H9 (cell line): ENCODE results near the gene TRIM24. TPM values are rescaled to one million over a fixed set of nuclear protein-coding genes. Genes with fewer than 3 reads are reported as not detected.

ENCODE experiments used
- DNase-seq: peaks from one replicate; pipeline ENCODE4 v3.0.0-alpha.2; 2017
- H2AFZ ChIP-seq: one replicate; pipeline ENCODE4 v1.6.1; 2013; ENCODE audit warnings: mild to moderate bottlenecking, low read length, control low read depth, moderate library complexity
- H2AK5ac ChIP-seq: 2 replicates; pipeline ENCODE4 v1.6.1; 2013; ENCODE audit warnings: low read length, control low read depth, mixed read lengths; ENCODE audit not compliant: insufficient read length
- H2BK120ac ChIP-seq: one replicate; pipeline ENCODE4 v1.6.1; 2013; ENCODE audit warnings: low read depth, mild to moderate bottlenecking, low read length, control low read depth, inconsistent platforms; ENCODE audit not compliant: poor library complexity, severe bottlenecking
- H2BK12ac ChIP-seq: 2 replicates; pipeline ENCODE4 v1.6.1; 2013; ENCODE audit warnings: low read length, control low read depth, mixed read lengths, low read depth; ENCODE audit not compliant: insufficient read length
- H2BK15ac ChIP-seq: 2 replicates; pipeline ENCODE4 v1.6.1; 2013; ENCODE audit warnings: low read depth, low read length, control low read depth
- H2BK20ac ChIP-seq: one replicate; pipeline ENCODE4 v1.6.1; 2013; ENCODE audit warnings: low read depth, mild to moderate bottlenecking, low read length, control low read depth, inconsistent platforms; ENCODE audit not compliant: poor library complexity, severe bottlenecking
- H2BK5ac ChIP-seq: 2 replicates; pipeline ENCODE4 v1.6.1; 2013; ENCODE audit warnings: low read length, control low read depth, mixed read lengths; ENCODE audit not compliant: insufficient read length
- H3K14ac ChIP-seq: 2 replicates; pipeline ENCODE4 v1.6.1; 2013; ENCODE audit warnings: low read length, control low read depth; ENCODE audit not compliant: insufficient read depth
- H3K18ac ChIP-seq: 2 replicates; pipeline ENCODE4 v1.6.1; 2013; ENCODE audit warnings: low read depth, mild to moderate bottlenecking, mixed read lengths, low read length, control low read depth; ENCODE audit not compliant: insufficient read length
- H3K23ac ChIP-seq: 2 replicates; pipeline ENCODE4 v1.6.1; 2013; ENCODE audit warnings: low read length, control low read depth, mixed read lengths, low read depth; ENCODE audit not compliant: insufficient read length
- H3K23me2 ChIP-seq: 2 replicates; pipeline ENCODE4 v1.6.1; 2013; ENCODE audit warnings: low read depth, mild to moderate bottlenecking, mixed read lengths, low read length, control low read depth; ENCODE audit not compliant: insufficient read length, poor library complexity, severe bottlenecking
- H3K27ac ChIP-seq: 2 replicates; pipeline ENCODE4 v1.5.1; 2013; ENCODE audit warnings: low read length, control low read depth, mixed read lengths, low read depth; ENCODE audit not compliant: insufficient read length
- H3K27me3 ChIP-seq: 2 replicates; pipeline ENCODE4 v1.6.1; 2013; ENCODE audit warnings: low read length, control low read depth, inconsistent platforms; ENCODE audit not compliant: insufficient read depth
- H3K4ac ChIP-seq: 2 replicates; pipeline ENCODE4 v1.6.1; 2013; ENCODE audit warnings: low read depth, mild to moderate bottlenecking, control low read depth, inconsistent platforms, low read length, moderate library complexity
- H3K4me1 ChIP-seq: 2 replicates; pipeline ENCODE4 v1.6.1; 2013; ENCODE audit warnings: low read length, control low read depth, inconsistent platforms; ENCODE audit not compliant: insufficient read depth
- H3K4me2 ChIP-seq: 2 replicates; pipeline ENCODE4 v1.6.1; 2013; ENCODE audit warnings: low read length, control low read depth, mixed read lengths; ENCODE audit not compliant: insufficient read length, insufficient read depth
- H3K56ac ChIP-seq: 2 replicates; pipeline ENCODE4 v1.6.1; 2013; ENCODE audit warnings: low read depth, mild to moderate bottlenecking, mixed read lengths, low read length, control low read depth; ENCODE audit not compliant: insufficient read length
- H3K79me1 ChIP-seq: 2 replicates; pipeline ENCODE4 v1.6.1; 2013; ENCODE audit warnings: low read depth, mild to moderate bottlenecking, moderate library complexity, low read length, control low read depth, inconsistent platforms; ENCODE audit not compliant: insufficient read depth, poor library complexity, severe bottlenecking
- H3K79me2 ChIP-seq: 2 replicates; pipeline ENCODE4 v1.6.1; 2013; ENCODE audit warnings: low read length, control low read depth, inconsistent platforms; ENCODE audit not compliant: insufficient read depth
- H3K9ac ChIP-seq: 2 replicates; pipeline ENCODE4 v1.6.1; 2013; ENCODE audit warnings: low read length, control low read depth, mixed read lengths; ENCODE audit not compliant: insufficient read length; ENCODE audit errors: extremely low read depth
- H3K9me3 ChIP-seq: one replicate; pipeline ENCODE4 v1.6.1; 2013; ENCODE audit warnings: low read depth, low read length, inconsistent platforms; ENCODE audit not compliant: control insufficient read depth
- H3T11ph ChIP-seq: one replicate; pipeline ENCODE4 v1.6.1; 2013; ENCODE audit warnings: mild to moderate bottlenecking, low read length, control low read depth, inconsistent platforms
- H4K20me1 ChIP-seq: one replicate; pipeline ENCODE4 v1.6.1; 2013; ENCODE audit not compliant: control insufficient read depth, insufficient read length, insufficient read depth
- H4K5ac ChIP-seq: 2 replicates; pipeline ENCODE4 v1.6.1; 2013; ENCODE audit warnings: low read depth, mild to moderate bottlenecking, mixed read lengths, low read length, control low read depth; ENCODE audit not compliant: insufficient read length
- H4K8ac ChIP-seq: replicated peaks from 2 replicates; pipeline ENCODE4 v1.6.1; 2013; ENCODE audit warnings: low read length, control low read depth, mixed read lengths, low read depth; ENCODE audit not compliant: insufficient read length
- H4K91ac ChIP-seq: 2 replicates; pipeline ENCODE4 v1.6.1; 2013; ENCODE audit warnings: low read depth, mild to moderate bottlenecking, moderate library complexity, mixed read lengths, low read length, control low read depth; ENCODE audit not compliant: insufficient read length
- H3K27ac Mint-ChIP-seq, 3 experiments: 2 replicates in 2 of 3; 3 replicates in 1 of 3; pipeline ENCODE4 v1.8.0; 2020 to 2021; ENCODE audit warnings: mixed read lengths in 3 of 3, mild to moderate bottlenecking in 1 of 3, moderate library complexity in 1 of 3
- H3K27me3 Mint-ChIP-seq: 2 replicates; pipeline ENCODE4 v1.8.0; 2021; ENCODE audit warnings: low read depth, mild to moderate bottlenecking, moderate library complexity, mixed read lengths
- H3K36me3 Mint-ChIP-seq, 3 experiments: 2 replicates in 2 of 3; 3 replicates in 1 of 3; pipeline ENCODE4 v1.8.0; 2020 to 2021; ENCODE audit warnings: low read depth in 3 of 3, mixed read lengths in 3 of 3; ENCODE audit not compliant: insufficient read depth in 1 of 3
- H3K4me1 Mint-ChIP-seq, 2 experiments: 2 replicates each; pipeline ENCODE4 v1.8.0; 2020; ENCODE audit warnings: mixed read lengths in 2 of 2
- H3K4me3 Mint-ChIP-seq, 2 experiments: 2 replicates in 1 of 2; 3 replicates in 1 of 2; pipeline ENCODE4 v1.8.0; 2020 to 2021; ENCODE audit warnings: mild to moderate bottlenecking in 2 of 2, mixed read lengths in 2 of 2, moderate library complexity in 1 of 2
- H3K9me3 Mint-ChIP-seq, 2 experiments: 2 replicates in 1 of 2; 3 replicates in 1 of 2; pipeline ENCODE4 v1.8.0; 2020; ENCODE audit warnings: mild to moderate bottlenecking in 2 of 2, mixed read lengths in 2 of 2, moderate library complexity in 1 of 2
- CTCF ChIP-seq: fragments of 200-600 bp; sonication (generic); conservative IDR thresholded peaks from 3 replicates; pipeline ENCODE4 v1.8.0; 2021; ENCODE audit warnings: antibody characterized with exemption, mild to moderate bottlenecking
- WGBS: extraction: QIAGEN DNeasy Blood & Tissue Kit; methylation state at CpG from one replicate; pipeline ENCODE4 v1.1.7; 2013; ENCODE audit warnings: missing lambda C conversion rate, low lambda C conversion rate, mixed read lengths; ENCODE audit not compliant: insufficient read length; ENCODE audit errors: extremely low coverage; 5-methylcytosine and 5-hydroxymethylcytosine counted together
- total RNA-seq: library from RNA; stranded (reverse); gene quantifications from 2 replicates; pipeline ENCODE4 v1.2.1, GENCODE V29; 2021

The TRIM24 gene
- total RNA-seq, 1 experiment from 2014 or later = 260 TPM

- Histone ChIP-seq H3K27ac (no peak overlapping the region), H3K18ac (no peak overlapping the region), H2BK15ac (no peak overlapping the region), H3K4me1 (no peaks in the 10 kb centered on the region), H3K9me3 (no peaks in the 10 kb centered on the region), H3K4ac (no peak overlapping the region), H2BK120ac (no peak overlapping the region), H3K9ac (no peak overlapping the region), H4K8ac (no peak overlapping the region), H3T11ph (no peak overlapping the region), H2BK20ac (no peak overlapping the region), H2BK12ac (no peak overlapping the region), H3K79me2 (no peaks in the 10 kb centered on the region), H4K91ac (no peak overlapping the region), H4K20me1 (no peaks in the 10 kb centered on the region), H3K14ac (no peak overlapping the region), H3K23ac (no peak overlapping the region), H3K4me2 (no peak overlapping the region), H4K5ac (no peak overlapping the region), H2AFZ (no peak overlapping the region), H3K27me3 (no peaks in the 10 kb centered on the region), H2BK5ac (no peak overlapping the region), H3K23me2 (no peaks in the 10 kb centered on the region), H3K56ac (no peak overlapping the region), H3K79me1 (peaks cover 2% of the 10 kb centered on the region), H2AK5ac (no peak overlapping the region)
- Mint-ChIP-seq H3K4me1 (no peaks in the 10 kb centered on the region), H3K9me3 (no peaks in the 10 kb centered on the region), H3K27ac (peak overlapping the region in 2 of 3 experiments; percentile 7 to 85; a peak in 2 of 7 replicates), H3K27me3 (no peaks in the 10 kb centered on the region), H3K36me3 (peaks cover 60 to 92% (median 86%) of the 10 kb centered on the region in 3 experiments), H3K4me3 (no peak overlapping the region)
- DNase-seq = no peak
- TF ChIP-seq CTCF = no peak
- no CpG with 5 or more reads among the region's 5 CpGs for WGBS
Measured at GRCh38 chr7:138575897-138576428, 115.9 kb downstream of the TRIM24 start.
